ENCODE results near the gene SENP1. TPM values are rescaled to one million over a fixed set of nuclear protein-coding genes. Genes with fewer than 3 reads are reported as not detected.

Gene SENP1
- total RNA-seq, 4 donors from 2014 or later = 24.1 to 43.9 (median 32.4) TPM

DNA sequence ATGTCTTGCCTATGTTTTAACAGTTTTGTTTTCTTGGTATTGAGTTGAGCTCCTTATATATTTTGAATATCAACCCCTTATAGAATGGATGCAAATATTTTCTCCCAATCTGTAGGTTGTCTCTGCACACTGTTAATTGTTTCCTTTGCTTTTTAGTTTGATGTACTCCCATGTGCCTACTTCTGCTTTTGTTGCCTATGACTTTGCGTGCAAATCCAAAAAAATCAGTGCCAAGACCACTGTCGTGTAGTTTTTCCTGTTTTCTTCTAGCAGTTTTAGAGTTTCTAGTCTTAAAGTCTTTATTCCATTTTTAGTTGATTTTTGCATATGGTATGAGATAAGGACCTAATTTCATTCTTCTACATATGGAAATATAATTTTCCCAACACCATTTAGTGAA is 28.8 kb downstream of the SENP1 start:
- Histone ChIP-seq H3K9me3 (no peaks in the 10 kb centered on the region), H3K36me3 (no peaks in the 10 kb centered on the region), H3K4me1 (no peaks in the 10 kb centered on the region), H3K4me3 (no peak overlapping the region), H3K27ac (no peak overlapping the region), H3K27me3 (no peaks in the 10 kb centered on the region)
- TF ChIP-seq, protein P1, sequence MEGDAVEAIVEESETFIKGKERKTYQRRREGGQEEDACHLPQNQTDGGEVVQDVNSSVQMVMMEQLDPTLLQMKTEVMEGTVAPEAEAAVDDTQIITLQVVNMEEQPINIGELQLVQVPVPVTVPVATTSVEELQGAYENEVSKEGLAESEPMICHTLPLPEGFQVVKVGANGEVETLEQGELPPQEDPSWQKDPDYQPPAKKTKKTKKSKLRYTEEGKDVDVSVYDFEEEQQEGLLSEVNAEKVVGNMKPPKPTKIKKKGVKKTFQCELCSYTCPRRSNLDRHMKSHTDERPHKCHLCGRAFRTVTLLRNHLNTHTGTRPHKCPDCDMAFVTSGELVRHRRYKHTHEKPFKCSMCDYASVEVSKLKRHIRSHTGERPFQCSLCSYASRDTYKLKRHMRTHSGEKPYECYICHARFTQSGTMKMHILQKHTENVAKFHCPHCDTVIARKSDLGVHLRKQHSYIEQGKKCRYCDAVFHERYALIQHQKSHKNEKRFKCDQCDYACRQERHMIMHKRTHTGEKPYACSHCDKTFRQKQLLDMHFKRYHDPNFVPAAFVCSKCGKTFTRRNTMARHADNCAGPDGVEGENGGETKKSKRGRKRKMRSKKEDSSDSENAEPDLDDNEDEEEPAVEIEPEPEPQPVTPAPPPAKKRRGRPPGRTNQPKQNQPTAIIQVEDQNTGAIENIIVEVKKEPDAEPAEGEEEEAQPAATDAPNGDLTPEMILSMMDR (IDR thresholded peaks at IDR 0.05) = no peak
- TF ChIP-seq POLR2A (IDR thresholded peaks at IDR 0.05) = no peak
- DNase-seq = no peak
- intact Hi-C loops (cut with DNase I; ENCODE audit: low total_unique reads) = no loop called here

DNA sequence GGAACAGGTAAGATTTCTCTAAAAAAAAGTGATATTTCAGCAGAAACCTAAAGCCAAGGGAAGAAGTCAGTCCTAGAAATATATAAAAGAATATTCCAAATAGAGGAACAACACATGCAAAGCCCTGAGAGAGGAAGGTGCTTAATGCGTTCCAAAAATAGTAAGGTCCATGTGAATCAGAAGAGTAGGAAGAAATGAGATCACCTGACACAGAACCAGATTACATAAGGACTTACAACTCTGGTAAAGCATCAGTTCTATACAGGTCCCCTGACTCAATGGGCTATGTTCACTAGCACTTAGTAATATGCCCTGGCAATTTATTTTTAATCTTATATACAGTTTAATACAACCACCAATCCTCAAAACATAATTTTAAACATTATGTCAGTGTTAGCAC is 30.0 kb downstream of the SENP1 start:
- Histone ChIP-seq H3K4me3 (no peak overlapping the region), H3K9me3 (no peaks in the 10 kb centered on the region), H3K4me1 (no peaks in the 10 kb centered on the region), H3K27ac (no peak overlapping the region), H3K27me3 (no peaks in the 10 kb centered on the region), H3K36me3 (no peaks in the 10 kb centered on the region)
- TF ChIP-seq, protein P1 (IDR thresholded peaks at IDR 0.05) = no peak
- TF ChIP-seq POLR2A (IDR thresholded peaks at IDR 0.05) = no peak
- intact Hi-C loops (cut with DNase I; ENCODE audit: low total_unique reads) = no loop called here
- DNase-seq = no peak

DNA sequence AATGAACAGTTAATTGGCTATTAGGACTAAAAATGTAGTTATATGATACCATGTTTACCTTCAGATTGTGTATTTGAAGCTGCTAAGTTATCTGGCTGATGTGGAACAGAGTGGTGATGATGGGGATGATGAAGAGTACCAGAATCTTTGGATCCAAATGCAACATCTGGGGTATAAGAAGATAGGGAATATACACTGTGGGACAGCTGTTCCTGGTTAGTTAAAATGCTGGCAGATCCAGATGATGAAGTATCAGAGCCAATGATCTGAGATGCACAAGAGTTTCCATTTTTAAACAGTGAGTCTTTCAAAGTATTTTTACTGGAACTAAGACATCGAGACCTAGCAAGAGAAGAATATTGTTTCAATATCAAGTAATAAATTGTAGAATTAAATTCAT is 31.6 kb downstream of the SENP1 start:
- H3K27me3 ChIP-seq = no peaks in the 10 kb centered on the region
- H3K4me3 ChIP-seq = no peak overlapping the region
- TF ChIP-seq, protein P1 (IDR thresholded peaks at IDR 0.05) = no peak
- no peak for TF ChIP-seq POLR2A (IDR thresholded peaks at IDR 0.05)
- H3K27ac ChIP-seq = no peak overlapping the region
- no peak for DNase-seq
- intact Hi-C loops (cut with DNase I; ENCODE audit: low total_unique reads) = no loop called here
- H3K9me3 ChIP-seq = no peaks in the 10 kb centered on the region
- no peaks in the 10 kb centered on the region for H3K36me3 ChIP-seq
- H3K4me1 ChIP-seq = no peaks in the 10 kb centered on the region

DNA sequence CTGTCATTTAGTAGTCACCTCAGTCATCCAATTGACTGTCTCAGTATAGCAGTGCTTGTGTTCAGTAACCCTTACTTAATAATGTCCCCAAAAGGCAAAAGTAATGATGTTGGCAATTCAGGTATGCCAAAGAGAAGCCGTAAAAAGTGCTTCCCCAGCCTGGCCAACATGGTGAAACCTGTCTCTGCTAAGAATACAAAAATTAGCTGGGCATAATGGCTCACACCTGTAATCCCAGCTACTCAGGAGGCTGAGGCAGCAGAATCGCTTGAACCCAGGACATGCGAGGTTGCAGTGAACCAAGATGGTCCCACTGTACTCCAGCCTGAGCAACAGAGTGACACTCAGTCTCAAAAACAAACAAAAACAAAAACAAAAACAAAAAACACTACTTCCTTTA is 33.6 kb downstream of the SENP1 start:
- DNase-seq = no peak
- Histone ChIP-seq H3K27me3 (no peaks in the 10 kb centered on the region), H3K4me1 (no peaks in the 10 kb centered on the region), H3K4me3 (no peak overlapping the region), H3K9me3 (no peaks in the 10 kb centered on the region), H3K36me3 (no peaks in the 10 kb centered on the region), H3K27ac (no peak overlapping the region)
- intact Hi-C loops (cut with DNase I; ENCODE audit: low total_unique reads) = no loop called here
- TF ChIP-seq, protein P1 (IDR thresholded peaks at IDR 0.05) = no peak
- no peak for TF ChIP-seq POLR2A (IDR thresholded peaks at IDR 0.05)

DNA sequence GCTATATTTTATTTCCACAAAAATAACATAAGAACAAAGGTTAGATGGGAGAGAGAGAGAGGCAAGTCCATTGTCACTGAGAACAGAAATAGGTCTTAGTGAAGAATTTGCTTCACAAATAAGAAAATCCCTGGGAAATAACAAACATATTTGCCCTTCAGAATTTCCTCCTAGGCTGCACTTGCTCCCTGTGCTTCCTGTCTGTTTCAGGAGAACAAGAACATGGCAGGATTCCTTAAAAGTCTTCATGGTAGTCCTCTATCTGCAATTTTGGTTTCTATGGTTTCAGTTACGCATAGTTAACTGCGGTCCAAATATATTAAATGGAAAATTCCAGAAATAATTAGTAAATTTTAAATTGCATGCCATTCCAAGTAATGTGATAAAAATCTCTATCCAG is 34.1 kb downstream of the SENP1 start:
- H3K36me3 ChIP-seq = no peaks in the 10 kb centered on the region
- TF ChIP-seq, protein P1 (IDR thresholded peaks at IDR 0.05) = no peak
- no peak for TF ChIP-seq POLR2A (IDR thresholded peaks at IDR 0.05)

More for the DNA sequence above, 34.1 kb downstream of the SENP1 start:
- DNase-seq = no peak
- no peak overlapping the region for H3K27ac ChIP-seq
- no peaks in the 10 kb centered on the region for H3K27me3 ChIP-seq
- no peaks in the 10 kb centered on the region for H3K9me3 ChIP-seq
- H3K4me3 ChIP-seq = no peak overlapping the region
- intact Hi-C loops (cut with DNase I; ENCODE audit: low total_unique reads) = no loop called here
- H3K4me1 ChIP-seq = no peaks in the 10 kb centered on the region

Data from uterus (tissue), 4 donors.